Muscle layer of duodenum (tissue), 2 donors: Measurements from ENCODE around the gene SLC52A3.
A peak's percentile ranks its signal among the peaks of the same experiment; 100 is the strongest.
"Not testable (repeated sequence)": the region's sequence is repeated elsewhere in the genome, so short reads cannot be mapped to it uniquely, and the experiment has no call there.

Source experiments
- H3K27ac ChIP-seq: one replicate; pipeline ENCODE4 v1.7.0; 2013; ENCODE audit warnings: mild to moderate bottlenecking, low read length
- H3K27me3 ChIP-seq: one replicate; pipeline ENCODE4 v1.7.0; 2013; ENCODE audit warnings: low read depth, mild to moderate bottlenecking, control low read depth, low read length
- H3K36me3 ChIP-seq, 2 donors: one replicate each; pipeline ENCODE4 v1.7.0; 2013; ENCODE audit warnings: low read length in 2 of 2, control low read depth in 1 of 2, mild to moderate bottlenecking in 1 of 2; ENCODE audit not compliant: insufficient read depth in 2 of 2, control insufficient read depth in 1 of 2
- H3K4me1 ChIP-seq, 2 donors: one replicate each; pipeline ENCODE4 v1.7.0; 2013; ENCODE audit warnings: low read length in 2 of 2, mild to moderate bottlenecking in 2 of 2, control low read depth in 1 of 2, moderate library complexity in 1 of 2; ENCODE audit not compliant: insufficient read depth in 2 of 2, control insufficient read depth in 1 of 2
- H3K4me3 ChIP-seq, 2 donors: one replicate each; pipeline ENCODE4 v1.7.0; 2013; ENCODE audit warnings: low read length in 2 of 2, low read depth in 1 of 2, mild to moderate bottlenecking in 1 of 2
- H3K9me3 ChIP-seq, 2 donors: one replicate each; pipeline ENCODE4 v1.7.0; 2013; ENCODE audit warnings: low read length in 2 of 2, control low read depth in 1 of 2, mild to moderate bottlenecking in 1 of 2; ENCODE audit not compliant: control insufficient read depth in 1 of 2
- donor health status: healthy.

Gene SLC52A3

DNA sequence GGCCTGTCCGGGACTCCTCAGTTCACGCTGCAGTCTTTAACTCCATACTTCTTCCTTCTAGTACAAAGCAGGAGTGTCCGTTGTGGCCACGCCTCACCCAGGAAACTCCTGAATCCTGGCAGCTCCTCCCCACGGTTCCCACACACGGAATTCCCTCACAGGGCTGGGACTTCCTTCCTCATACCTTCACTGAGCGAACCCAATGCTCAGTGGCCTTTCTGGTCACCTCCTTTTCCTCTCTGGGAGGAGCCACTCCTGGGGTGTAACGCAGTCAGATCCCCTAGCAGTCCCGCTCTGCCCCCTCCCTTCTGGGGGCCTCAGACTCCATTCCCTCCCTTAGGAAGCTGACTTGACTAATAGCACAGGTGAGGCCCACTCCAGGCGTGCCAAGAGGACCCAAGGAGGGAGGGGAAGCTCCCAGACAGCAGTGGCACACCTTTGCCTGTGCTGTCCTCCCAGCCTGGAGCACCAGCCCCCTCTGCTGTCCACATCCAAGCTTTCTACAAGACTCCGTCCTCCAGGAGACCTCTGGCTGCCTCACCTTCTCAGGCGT is at the start of gene SLC52A3:
SLC52A3 (minus strand) TSS at position 75 of the 553 bp plus-strand sequence. CDS start 2,726 bp downstream, outside the sequence.
- peak within 1 kb of the TSS; percentile 73 for H3K27ac ChIP-seq
- no peaks in the 10 kb centered on the region for H3K4me1 ChIP-seq
- no peaks in the 10 kb centered on the region for H3K9me3 ChIP-seq
- no peaks in the 10 kb centered on the region for H3K27me3 ChIP-seq
- peak within 1 kb of the TSS in 1 of 2 donors; percentile 24 for H3K4me3 ChIP-seq
- no peaks in the 10 kb centered on the region for H3K36me3 ChIP-seq

DNA sequence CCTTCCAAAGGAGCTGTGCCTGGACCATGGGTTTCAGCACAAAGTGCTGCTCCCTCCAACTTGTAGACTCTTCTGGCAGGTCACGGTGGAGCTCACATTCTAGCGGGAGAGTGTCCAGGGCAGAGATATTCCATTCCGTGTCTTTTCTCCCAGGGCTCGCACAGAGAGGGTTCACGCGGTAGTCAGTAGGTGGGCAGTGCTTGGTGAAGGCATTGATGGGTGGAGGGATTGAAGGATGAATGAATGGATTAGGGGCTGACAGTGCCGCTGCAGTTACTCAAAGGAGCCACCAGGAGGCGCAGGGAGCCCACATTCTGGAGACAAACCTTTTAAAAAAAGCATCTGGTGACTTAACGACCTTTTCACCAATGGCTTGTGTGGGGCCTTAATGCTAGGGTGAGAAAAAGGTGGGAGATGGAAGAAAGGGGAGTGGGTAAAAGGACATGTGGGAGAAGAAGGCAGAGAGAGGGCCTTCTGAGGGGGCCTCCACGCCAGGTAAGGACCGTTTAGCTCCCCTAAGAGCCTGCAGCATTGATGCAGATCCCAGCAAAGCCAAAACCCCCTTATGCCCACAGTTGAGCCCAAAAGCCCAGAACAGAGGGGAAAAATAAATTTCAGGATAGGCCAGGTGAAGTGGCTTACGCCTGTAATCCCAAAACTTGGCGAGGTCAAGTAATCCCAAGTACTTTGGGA is 47.8 kb upstream of the SLC52A3 start:
- no peaks in the 10 kb centered on the region for H3K36me3 ChIP-seq
- no peaks in the 10 kb centered on the region for H3K9me3 ChIP-seq
- no peak overlapping the region for H3K27ac ChIP-seq
- no peak overlapping the region for H3K4me3 ChIP-seq
- no peaks in the 10 kb centered on the region for H3K4me1 ChIP-seq
- no peaks in the 10 kb centered on the region for H3K27me3 ChIP-seq

DNA sequence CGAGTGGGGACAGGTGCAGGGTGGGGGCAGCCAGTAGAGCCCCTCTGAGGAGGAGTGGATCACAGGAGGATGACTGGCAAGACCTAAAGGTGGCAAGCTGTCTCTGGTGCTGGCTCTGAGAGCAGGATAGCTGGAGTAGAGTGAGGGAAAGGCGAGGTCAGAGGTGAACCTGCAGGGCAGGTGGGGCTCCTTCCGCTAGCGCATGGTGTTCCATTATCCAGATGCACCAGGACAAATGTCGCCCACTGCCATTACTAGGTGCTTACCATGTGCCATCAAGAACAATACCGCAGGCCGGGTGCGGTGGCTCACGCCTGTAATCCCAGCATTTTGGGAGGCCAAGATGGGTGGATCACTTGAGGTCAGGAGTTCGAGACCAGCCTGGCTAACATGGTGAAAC is 46.9 kb upstream of the SLC52A3 start:
- H3K27ac ChIP-seq, result no peak overlapping the region
- H3K36me3 ChIP-seq, result no peaks in the 10 kb centered on the region
- H3K4me3 ChIP-seq, result no peak overlapping the region
- no peaks in the 10 kb centered on the region for H3K4me1 ChIP-seq
- H3K27me3 ChIP-seq, result no peaks in the 10 kb centered on the region
- H3K9me3 ChIP-seq, result no peaks in the 10 kb centered on the region

DNA sequence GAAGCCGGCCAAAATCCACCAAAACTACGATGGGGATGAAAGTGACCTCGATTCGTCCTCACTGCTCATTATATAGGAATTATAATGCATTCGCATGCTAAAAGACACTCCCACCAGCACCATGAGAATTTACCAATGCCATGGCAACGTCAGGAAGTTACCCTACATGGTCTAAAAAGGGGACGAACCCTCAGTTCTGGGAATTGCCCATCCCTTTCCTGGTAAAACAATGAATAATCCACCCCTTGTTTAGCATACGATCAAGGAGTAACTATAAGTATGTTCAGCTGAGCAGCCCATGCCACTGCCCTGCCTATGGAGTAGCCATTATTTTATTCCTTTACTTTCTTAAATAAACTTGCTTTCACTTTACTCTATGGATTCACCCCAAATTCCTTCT is 45.1 kb upstream of the SLC52A3 start:
- H3K27me3 ChIP-seq, result no peaks in the 10 kb centered on the region
- H3K36me3 ChIP-seq, result no peaks in the 10 kb centered on the region
- H3K9me3 ChIP-seq, result no peaks in the 10 kb centered on the region

DNA sequence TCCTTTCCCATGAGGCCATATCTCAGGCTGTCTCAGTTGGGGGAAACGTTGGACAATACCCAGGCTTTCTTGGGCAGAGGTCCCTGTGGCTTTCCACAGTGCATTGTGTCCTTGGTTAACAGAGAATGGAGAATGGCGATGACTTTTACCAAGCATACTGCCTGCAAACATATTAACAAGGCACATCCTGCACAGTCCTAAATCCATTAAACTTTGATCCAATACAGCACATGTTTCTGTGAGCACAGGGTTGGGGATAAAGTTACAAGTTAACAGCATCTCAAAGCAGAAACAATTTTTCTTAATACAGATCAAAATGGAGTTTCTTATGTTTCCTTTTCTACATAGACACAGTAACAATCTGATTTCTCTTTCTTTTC is 44.1 kb upstream of the SLC52A3 start:
- not testable (repeated sequence) for H3K27me3 ChIP-seq, H3K4me3 ChIP-seq, H3K9me3 ChIP-seq, H3K36me3 ChIP-seq, H3K27ac ChIP-seq, H3K4me1 ChIP-seq

More for the DNA sequence above, 45.1 kb upstream of the SLC52A3 start:
- no peak overlapping the region for H3K4me3 ChIP-seq
- no peak overlapping the region for H3K27ac ChIP-seq
- no peaks in the 10 kb centered on the region for H3K4me1 ChIP-seq

DNA sequence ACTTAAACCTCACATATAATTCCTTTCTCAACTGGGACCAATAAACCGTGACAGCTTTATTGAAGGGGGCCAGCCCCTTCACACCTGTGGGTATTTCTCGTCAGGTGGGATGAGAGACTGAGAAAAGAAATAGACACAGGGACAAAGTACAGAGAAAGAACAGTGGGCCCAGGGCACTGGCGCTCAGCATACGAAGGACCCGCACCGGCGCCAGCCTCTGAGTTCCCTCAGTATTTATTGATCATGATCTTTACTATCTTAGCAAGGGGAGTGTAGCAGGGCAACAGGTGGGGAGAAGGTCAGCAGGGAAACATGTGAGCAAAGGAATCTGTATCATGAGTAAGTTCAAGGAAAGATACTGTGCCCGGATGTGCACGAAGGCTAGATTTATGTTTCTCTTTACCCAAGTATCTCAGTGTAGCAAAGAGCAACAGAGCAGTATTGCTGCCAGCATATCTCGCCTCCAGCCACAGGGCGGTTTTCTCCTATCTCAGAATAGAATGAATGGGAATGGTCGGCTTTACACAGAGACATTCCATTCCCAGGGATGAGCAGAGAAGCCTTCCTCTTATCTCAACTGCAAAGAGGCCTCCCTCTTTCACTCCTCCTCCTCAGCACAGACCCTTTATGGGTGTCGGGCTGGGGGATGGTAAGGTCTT is 43.6 kb upstream of the SLC52A3 start:
- H3K9me3 ChIP-seq, H3K27me3 ChIP-seq, H3K27ac ChIP-seq, H3K4me1 ChIP-seq, H3K36me3 ChIP-seq, H3K4me3 ChIP-seq: not testable (repeated sequence)

DNA sequence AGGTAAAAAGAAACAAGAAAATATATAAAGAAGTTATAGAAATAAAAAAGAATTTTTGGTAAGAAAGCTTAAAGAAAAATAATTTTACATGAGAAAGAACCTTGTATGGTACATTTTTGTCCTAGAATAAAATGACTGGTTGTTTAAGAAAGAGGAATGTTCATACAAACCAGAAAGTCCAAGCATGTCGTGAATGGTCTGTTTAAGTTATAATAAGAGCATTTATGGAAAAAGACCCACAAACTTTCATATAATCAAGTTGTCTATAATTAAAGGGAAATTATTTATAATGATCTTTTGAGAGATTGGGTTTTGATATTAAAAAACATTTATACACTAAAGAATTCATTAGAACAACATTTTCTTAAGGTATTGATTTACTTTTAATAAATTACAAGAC is 37.4 kb upstream of the SLC52A3 start:
- H3K9me3 ChIP-seq, result peaks cover 0 to 4% of the 10 kb centered on the region in 2 donors
- H3K4me3 ChIP-seq, result no peak overlapping the region
- H3K27me3 ChIP-seq, result no peaks in the 10 kb centered on the region
- H3K36me3 ChIP-seq, result no peaks in the 10 kb centered on the region
- no peak overlapping the region for H3K27ac ChIP-seq
- no peaks in the 10 kb centered on the region for H3K4me1 ChIP-seq

DNA sequence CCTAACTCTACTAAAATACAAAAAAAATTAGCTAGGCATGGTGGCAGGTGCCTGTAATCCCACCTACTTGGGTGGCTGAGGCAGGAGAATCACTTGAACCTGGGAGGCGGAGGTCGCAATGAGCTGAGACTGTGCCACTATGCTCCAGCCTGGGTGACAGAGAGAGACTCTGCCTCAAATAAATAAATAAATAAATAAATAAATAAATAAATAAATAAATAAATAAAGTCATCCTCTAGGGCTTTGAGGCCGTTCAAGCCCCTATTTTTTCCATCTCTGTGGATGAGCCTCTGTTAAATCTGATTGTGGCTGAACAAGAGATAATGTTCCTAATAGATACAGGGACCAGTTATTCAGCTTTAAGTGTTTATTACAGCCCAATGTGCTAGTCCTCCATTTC is 33.4 kb upstream of the SLC52A3 start:
- H3K27ac ChIP-seq, result no peak overlapping the region
- H3K27me3 ChIP-seq, result no peaks in the 10 kb centered on the region
- no peak overlapping the region for H3K4me3 ChIP-seq
- H3K4me1 ChIP-seq, result no peaks in the 10 kb centered on the region
- peaks cover 0 to 2% of the 10 kb centered on the region in 2 donors for H3K9me3 ChIP-seq
- H3K36me3 ChIP-seq, result no peaks in the 10 kb centered on the region

DNA sequence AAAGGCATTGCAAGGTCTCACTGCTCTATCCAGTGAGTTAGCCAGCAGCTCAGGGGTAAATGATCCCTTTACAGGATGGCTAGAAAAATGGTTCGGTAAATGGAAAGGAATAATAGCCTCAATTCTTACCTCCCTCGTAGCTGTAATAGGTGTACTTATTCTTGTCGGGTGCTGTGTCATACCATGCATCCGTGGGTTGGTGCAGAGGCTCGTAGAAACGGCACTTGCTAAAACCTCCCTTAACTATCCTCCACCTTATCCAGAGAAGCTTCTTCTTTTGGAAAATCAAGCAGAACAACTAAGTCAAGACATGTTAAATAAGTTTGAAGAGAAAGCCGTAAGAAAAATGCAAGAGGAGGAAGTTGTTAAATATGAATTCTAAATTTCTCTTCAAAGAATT is 31.7 kb upstream of the SLC52A3 start:
- not testable (repeated sequence) for H3K27ac ChIP-seq, H3K9me3 ChIP-seq, H3K4me3 ChIP-seq, H3K27me3 ChIP-seq, H3K36me3 ChIP-seq, H3K4me1 ChIP-seq

DNA sequence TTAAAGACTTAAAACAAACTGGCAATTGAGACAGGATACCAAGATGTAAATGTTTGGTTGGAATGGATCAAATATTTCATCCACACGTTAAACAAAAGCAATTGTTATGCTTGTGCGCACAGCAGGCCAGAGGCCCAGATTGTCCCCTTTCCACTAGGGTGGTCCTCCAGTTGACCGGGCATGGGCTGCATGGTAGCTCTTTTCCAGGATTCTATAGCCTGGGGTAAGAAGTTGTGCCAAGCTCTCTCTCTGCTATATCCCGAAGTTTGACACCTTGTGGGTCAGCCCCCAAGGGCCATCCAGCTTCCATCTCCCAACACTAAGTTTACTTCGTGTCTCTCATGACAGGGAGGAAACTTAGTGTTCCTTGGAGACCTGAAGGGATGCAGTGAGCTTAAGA is 30.4 kb upstream of the SLC52A3 start:
- H3K36me3 ChIP-seq, H3K9me3 ChIP-seq, H3K4me1 ChIP-seq, H3K27ac ChIP-seq, H3K4me3 ChIP-seq, H3K27me3 ChIP-seq: not testable (repeated sequence)

DNA sequence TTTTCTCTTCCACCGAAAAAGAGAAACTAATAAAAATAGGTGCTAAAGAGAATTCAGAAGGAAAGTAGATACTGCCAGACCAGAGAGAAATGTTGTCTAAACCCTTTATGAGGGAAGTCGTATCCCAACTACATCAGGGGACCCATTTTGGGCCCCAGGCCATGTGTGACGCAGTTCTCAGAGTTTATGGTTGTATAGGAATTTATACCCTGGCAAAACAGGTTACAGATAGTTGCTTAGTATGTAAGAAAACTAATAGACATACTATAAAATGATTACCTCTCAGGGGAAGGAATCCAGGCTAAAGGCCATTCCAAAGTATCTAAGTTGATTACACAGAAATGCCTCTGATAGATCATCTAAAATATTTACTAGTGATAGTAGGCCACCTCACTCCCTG is 28.6 kb upstream of the SLC52A3 start:
- no peak overlapping the region for H3K4me3 ChIP-seq
- no peaks in the 10 kb centered on the region for H3K27me3 ChIP-seq
- H3K4me1 ChIP-seq, result no peaks in the 10 kb centered on the region
- H3K27ac ChIP-seq, result no peak overlapping the region
- no peaks in the 10 kb centered on the region for H3K36me3 ChIP-seq
- peaks cover 0 to 5% of the 10 kb centered on the region in 2 donors for H3K9me3 ChIP-seq
